Epidermal melanocyte (primary cell): ENCODE results near the gene LYRM2.

Experiments
- DNase-seq: peaks from one replicate; pipeline ENCODE4 v3.0.0; 2011; ENCODE audit warnings: low spot score; ENCODE audit not compliant: insufficient read length

The LYRM2 gene

GRCh38 chr6:89596056-89596455, 42.5 kb downstream of the LYRM2 start:
- DNase-seq: no peak

DNA sequence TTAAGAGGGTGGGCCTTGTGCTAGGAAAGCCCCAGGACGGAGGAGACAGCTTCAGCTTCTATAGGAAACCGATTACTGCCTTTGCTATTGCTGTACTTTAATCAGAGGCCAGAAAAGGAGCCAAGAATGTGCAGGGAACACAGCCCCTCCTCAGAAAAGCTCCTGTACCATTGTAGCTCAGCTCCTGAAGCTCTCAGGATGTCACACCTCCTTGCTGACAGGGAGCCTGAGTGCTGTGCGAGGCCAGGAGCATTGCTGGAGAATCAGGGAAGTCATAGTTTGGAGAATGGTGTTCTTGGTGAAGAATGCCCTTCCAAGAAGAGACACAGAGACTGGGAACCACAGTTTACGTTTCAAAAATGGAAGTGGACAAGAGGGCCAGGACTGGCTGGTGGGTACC, 46.8 kb downstream of the LYRM2 start:
- no peak for DNase-seq

GRCh38 chr6:89590133-89590532, 48.4 kb downstream of the LYRM2 start:
- no peak for DNase-seq

DNA sequence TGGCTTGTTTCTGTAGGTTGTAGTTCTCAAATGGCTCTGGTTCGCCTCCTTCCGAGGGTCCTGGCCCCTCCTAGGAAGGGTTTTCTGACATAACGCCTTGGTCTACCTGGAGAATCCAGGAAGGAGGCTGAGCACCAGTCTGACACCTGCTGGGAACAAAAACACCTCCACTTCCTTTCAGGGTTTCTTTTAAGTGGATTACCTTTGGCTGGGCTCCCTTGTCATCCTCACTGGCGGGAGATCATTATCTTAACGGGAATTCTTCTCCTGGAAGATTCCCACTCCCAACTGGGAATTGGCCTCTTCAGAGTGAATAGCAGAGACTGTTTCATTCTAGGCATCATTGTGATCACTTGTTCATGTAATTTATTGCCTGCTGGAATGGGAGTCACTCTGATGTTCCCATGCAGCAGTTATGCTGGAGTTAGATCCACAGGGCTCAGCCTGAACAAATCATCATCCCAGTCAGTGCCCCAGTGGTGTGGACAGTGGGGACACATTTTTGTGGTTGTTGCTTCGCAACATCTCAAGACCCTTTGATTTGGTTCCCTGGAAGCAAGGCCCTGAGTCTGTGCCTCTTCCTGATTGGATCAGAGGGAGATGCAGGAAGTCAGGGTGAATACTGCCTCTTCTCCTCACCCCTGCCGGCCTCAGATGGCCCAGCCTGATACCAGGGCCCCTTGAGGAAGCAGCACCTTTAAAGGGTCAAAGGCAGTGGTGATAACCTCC, 49.1 kb downstream of the LYRM2 start:
- no peak for DNase-seq

DNA sequence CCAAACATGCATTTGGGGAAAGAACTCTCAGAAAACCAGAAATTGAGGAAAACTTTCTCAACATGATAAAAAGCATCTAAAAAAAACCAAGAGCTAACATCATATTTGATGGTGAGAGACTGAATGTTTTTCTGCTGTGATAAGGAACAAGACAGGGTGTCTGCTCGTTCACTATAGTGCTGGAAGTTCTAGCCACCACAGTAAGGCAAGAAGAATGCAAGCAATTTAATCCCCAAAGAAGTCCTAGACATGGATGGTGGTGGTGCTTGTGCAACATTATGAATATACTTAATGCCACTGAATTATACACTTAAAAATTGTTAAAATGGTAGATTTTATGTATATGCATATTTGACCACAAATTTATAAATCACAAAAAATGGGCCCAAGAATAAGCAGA, 53.4 kb downstream of the LYRM2 start:
- no peak for DNase-seq

DNA sequence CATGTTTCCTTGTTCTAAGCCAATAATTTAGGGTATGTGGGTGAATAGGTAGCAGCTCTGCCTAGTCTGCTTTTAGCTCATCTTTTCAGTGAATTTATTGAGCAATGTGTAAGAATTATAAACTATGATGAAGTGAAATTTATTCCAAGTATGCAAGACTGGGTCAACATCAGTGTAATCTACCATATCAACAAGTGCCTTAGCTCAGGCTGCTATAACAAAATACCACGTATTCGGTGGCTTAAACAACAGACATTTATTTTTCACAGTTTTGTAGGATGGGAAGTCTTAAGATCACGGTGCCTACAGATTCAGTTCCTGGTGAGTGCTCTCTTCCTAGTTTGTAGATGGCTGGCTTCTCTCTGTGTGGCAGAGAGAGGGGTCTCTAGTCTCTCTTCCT, 54.0 kb downstream of the LYRM2 start:
- DNase-seq: no peak

- DNase-seq: no peak
Measured at GRCh38 chr6:89583559-89583958, 55.0 kb downstream of the LYRM2 start.

- no peak for DNase-seq
Measured at GRCh38 chr6:89582669-89583325, 55.8 kb downstream of the LYRM2 start.

DNA sequence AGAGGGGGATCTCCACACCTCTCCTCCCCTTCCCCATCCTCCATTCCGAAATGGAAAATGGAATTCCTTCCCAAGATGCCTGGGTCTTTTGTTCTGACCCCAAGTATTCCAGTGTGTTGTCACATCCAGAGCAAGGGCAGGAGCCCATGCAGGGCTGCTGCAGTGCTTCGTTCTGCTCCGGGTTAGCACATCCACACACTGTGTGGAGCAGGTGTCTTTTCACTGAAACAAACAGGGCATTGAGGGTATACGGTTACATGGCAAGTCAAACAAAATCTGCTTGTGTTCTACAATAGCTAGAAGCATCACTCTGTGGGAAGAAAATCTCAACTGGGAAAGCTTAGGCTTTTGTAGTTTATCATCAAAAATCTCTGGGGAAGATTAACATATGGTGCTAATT, 56.9 kb downstream of the LYRM2 start:
- DNase-seq: no peak

DNA sequence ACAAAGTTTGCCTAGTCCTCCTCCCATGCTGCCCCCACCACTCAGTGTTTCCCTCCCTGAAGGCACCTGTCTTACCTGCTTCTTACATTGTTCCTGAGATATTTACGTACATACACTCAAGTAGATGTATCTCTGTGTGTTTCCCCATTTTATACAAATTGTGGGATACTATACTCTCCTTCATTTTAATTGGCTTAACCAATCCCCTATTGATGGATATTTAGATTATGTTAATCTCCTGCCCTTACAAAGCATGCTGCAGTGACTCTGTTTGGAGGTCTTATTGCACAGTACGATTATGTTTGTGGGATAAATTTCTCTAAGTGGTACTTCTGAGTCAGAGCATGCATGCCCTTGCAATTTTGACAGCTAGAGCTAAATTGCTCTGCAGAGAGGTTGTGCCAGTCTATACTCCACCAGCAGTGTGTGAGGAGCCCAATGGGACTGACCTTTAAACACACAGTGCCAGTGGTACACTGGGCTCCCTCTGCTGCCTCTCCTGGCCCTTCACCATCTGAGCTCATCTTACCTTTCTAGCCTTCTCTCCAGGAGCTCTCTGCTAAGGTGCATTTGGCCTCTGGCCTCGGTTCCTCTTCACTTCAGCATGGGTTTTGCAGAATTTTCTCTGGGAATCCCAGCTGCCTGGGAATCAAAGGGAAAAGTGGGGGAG, 57.4 kb downstream of the LYRM2 start:
- DNase-seq: no peak

DNA sequence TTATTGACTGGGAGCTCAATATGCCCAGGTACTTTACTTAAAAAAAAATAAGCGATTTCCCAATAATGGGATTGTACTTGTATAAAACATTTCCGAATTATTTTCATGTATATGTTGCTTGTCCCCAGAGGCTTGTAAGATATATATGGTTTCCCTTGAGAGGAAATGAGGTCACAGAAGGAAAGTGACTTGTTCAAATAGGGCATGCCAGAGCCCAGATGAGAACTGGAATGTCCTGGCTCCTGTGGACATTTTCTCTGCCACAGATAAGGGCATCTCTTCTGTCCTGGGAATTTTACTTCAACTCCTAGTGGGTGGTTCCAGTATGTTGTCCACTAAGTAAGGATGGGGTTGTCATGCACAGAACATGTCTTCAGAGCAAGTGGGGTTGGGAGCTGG, 63.0 kb downstream of the LYRM2 start:
- no peak for DNase-seq

GRCh38 chr6:89574910-89575561, 63.5 kb downstream of the LYRM2 start:
- DNase-seq: no peak

GRCh38 chr6:89567630-89568390, 70.7 kb downstream of the LYRM2 start:
- DNase-seq: no peak

DNA sequence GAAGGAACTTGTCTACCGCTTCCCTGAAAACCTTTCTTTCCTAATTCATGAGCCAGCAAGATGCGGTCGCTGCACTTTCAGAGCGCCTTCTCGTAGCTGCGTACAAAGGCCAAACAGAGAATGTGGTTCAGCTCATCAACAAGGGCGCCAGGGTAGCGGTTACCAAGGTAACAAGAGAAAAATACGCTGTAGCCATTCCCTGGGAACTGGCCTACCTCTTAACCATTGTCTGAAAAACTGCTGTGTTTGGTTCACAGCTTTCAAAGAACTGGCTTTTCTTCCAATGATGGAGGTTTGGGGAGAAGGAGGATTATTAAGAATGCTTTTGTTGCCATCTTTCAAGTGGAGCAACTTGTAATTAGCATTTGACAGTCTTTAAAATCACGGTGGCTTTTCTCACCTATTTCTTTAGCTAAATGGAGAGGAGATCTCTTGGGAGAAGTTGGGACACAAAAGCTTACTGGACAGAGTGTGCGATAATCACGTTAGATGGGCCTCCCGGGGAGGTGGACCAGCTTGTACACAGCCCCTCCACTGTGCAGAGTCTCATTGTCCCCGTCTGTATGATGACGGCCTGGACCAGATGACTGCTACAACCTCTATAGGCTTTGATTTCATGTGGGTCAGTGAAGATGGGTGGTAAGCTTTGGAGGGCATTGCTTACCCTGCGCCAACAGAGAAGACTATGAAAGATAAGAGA, 71.5 kb downstream of the LYRM2 start:
- DNase-seq: no peak

- no peak for DNase-seq
Measured at GRCh38 chr6:89566008-89566800, 72.3 kb downstream of the LYRM2 start.

GRCh38 chr6:89564752-89565427, 73.7 kb downstream of the LYRM2 start:
- no peak for DNase-seq

GRCh38 chr6:89563866-89564265, 74.7 kb downstream of the LYRM2 start:
- DNase-seq: no peak

GRCh38 chr6:89562093-89562973, 76.2 kb downstream of the LYRM2 start:
- no peak for DNase-seq
